Measurements from ENCODE around the gene FOXL1. TPM values are rescaled to one million over a fixed set of nuclear protein-coding genes. Genes with fewer than 3 reads are reported as not detected.

Gene FOXL1
- total and polyA plus RNA-seq, 2 of the 13 experiments (the other 11 are each of a cell fraction or from before 2014, with no cell fraction given), result not detected

- 0 out of 2 replicates have a peak, but pooled peaks have one; percentile 19 for TF ChIP-seq KLF9 (CRISPR knock-in tag; IDR thresholded peaks at IDR 0.05; ENCODE audit: low read depth)
- TF ChIP-seq NAIF1 (CRISPR knock-in tag; IDR thresholded peaks at IDR 0.05; ENCODE audit: borderline replicate concordance), result no peak
- no peak for TF ChIP-seq SRSF9 (IDR thresholded peaks at IDR 0.05; ENCODE audit: borderline replicate concordance, insufficient read depth, low read depth, low read length, poor library complexity, severe bottlenecking)
- TF ChIP-seq NCOR1 (IDR thresholded peaks at IDR 0.05; ENCODE audit: borderline replicate concordance, low read length), result no peak
- no peak for TF ChIP-seq EP300 (IDR thresholded peaks at IDR 0.05; ENCODE audit: low read depth in 2 of 2, low read length in 2 of 2)
- TF ChIP-seq EP300 (CRISPR knock-in tag; IDR thresholded peaks at IDR 0.05; ENCODE audit: borderline replicate concordance), result no peak; the same call in 1 of the 2 replicates
- no peak for TF ChIP-seq GLMP (CRISPR knock-in tag; IDR thresholded peaks at IDR 0.05; ENCODE audit: borderline replicate concordance)
- peak; percentile 87; the same call in 1 of the 2 replicates for TF ChIP-seq ZZZ3 (CRISPR knock-in tag; IDR thresholded peaks at IDR 0.05; ENCODE audit: borderline replicate concordance)
- peak; percentile 81 for TF ChIP-seq IKZF5 (CRISPR knock-in tag; IDR thresholded peaks at IDR 0.05)
- TF ChIP-seq HHEX (CRISPR knock-in tag; IDR thresholded peaks at IDR 0.05), result no peak
- peak; percentile 79; the same call in 1 of the 2 replicates for TF ChIP-seq ZNF724P (CRISPR knock-in tag; IDR thresholded peaks at IDR 0.05; ENCODE audit: borderline replicate concordance)
- TF ChIP-seq PRDM4 (CRISPR knock-in tag; IDR thresholded peaks at IDR 0.05; ENCODE audit: borderline replicate concordance), result no peak
- no peak for TF ChIP-seq ZSCAN20 (CRISPR knock-in tag; IDR thresholded peaks at IDR 0.05; ENCODE audit: borderline replicate concordance)
- TF ChIP-seq PRMT3 (CRISPR knock-in tag; IDR thresholded peaks at IDR 0.05; ENCODE audit: borderline replicate concordance, low read depth), result no peak
- no peak; the same call in 1 of the 2 replicates for TF ChIP-seq ARNTL (CRISPR knock-in tag; IDR thresholded peaks at IDR 0.05)
- peak; percentile 9; the same call in 1 of the 2 replicates for TF ChIP-seq ZBTB26 (CRISPR knock-in tag; IDR thresholded peaks at IDR 0.05; ENCODE audit: borderline replicate concordance)
- TF ChIP-seq ZSCAN21 (CRISPR knock-in tag; IDR thresholded peaks at IDR 0.05; ENCODE audit: borderline replicate concordance), result peak; percentile 73
- TF ChIP-seq ZNF562 (CRISPR knock-in tag; IDR thresholded peaks at IDR 0.05; ENCODE audit: borderline replicate concordance), result no peak
- 0 out of 2 replicates have a peak, but pooled peaks have one; percentile 46 for TF ChIP-seq SRY (CRISPR knock-in tag; IDR thresholded peaks at IDR 0.05)
- peak; percentile 77 for TF ChIP-seq MXD1 (CRISPR knock-in tag; IDR thresholded peaks at IDR 0.05)
These were observed 23.2 kb upstream of the FOXL1 start, which contains the start of gene MTHFSD (continued) for GRCh38 chr16:86554917-86555703.
